HEK293 (cell line): ENCODE measurements around the gene SRC.

Source experiments
- CTCF ChIA-PET: fragments of 350-600 bp; formaldehyde crosslinking; extraction: SDS; loops from one replicate; lab custom pipeline; 2021; ENCODE audit warnings: antibody characterized with exemption; lab: Yijun Ruan, JAX
- POLR2A ChIA-PET: fragments of 300-600 bp; formaldehyde crosslinking; extraction: SDS; loops from one replicate; lab custom pipeline; 2020; ENCODE audit warnings: antibody characterized with exemption, inconsistent platforms; lab: Yijun Ruan, JAX
- H3K27ac ChIP-seq: fragments of 200-500 bp; sonication (Bioruptor generic); 2 replicates; pipeline ENCODE4 v1.5.1; 2014; ENCODE audit warnings: low read depth, low read length, control low read depth, inconsistent platforms; ENCODE audit errors: extremely low read depth
- H3K36me3 ChIP-seq, 2 experiments: fragments of 200-500 bp in 1 of 2; sonication (Bioruptor generic) in 1 of 2; 1 replicate in 1 of 2; 2 replicates in 1 of 2; pipeline ENCODE4 v1.5.1; 2014 to 2017; ENCODE audit warnings: inconsistent platforms in 2 of 2, low read length in 2 of 2; ENCODE audit not compliant: control insufficient read depth in 2 of 2, insufficient read depth in 1 of 2
- H3K4me1 ChIP-seq: fragments of 200-500 bp; sonication (Bioruptor generic); 2 replicates; pipeline ENCODE4 v1.5.1; 2014; ENCODE audit warnings: mild to moderate bottlenecking, low read length, inconsistent platforms; ENCODE audit not compliant: control insufficient read depth, insufficient read depth
- H3K4me3 ChIP-seq: 2 replicates; pipeline ENCODE4 v1.5.1; 2011; ENCODE audit warnings: low read depth, mild to moderate bottlenecking, control low read depth, low read length, moderate library complexity
- H3K9me3 ChIP-seq: fragments of 200-500 bp; sonication (Bioruptor generic); 2 replicates; pipeline ENCODE4 v1.5.1; 2014; ENCODE audit warnings: low read depth, low read length, inconsistent platforms; ENCODE audit not compliant: control insufficient read depth, insufficient read depth
- EGR2 ChIP-seq: fragments of 450-650 bp; formaldehyde crosslinking; IDR thresholded peaks from 2 replicates; pipeline ENCODE4 v1.5.1; 2016; ENCODE audit warnings: low read depth, missing biosample characterization, missing genetic modification characterization
- GLIS1 ChIP-seq: fragments of 450-650 bp; formaldehyde crosslinking; IDR thresholded peaks from 2 replicates; pipeline ENCODE4 v1.5.1; 2016; ENCODE audit warnings: missing biosample characterization, missing genetic modification characterization
- HOXD13 ChIP-seq: sonication (generic); formaldehyde crosslinking; IDR thresholded peaks from 2 replicates; pipeline ENCODE4 v1.8.0; 2022; ENCODE audit warnings: missing genetic modification reagents, borderline replicate concordance
- PRDM1 ChIP-seq: fragments of 450-650 bp; formaldehyde crosslinking; IDR thresholded peaks from 2 replicates; pipeline ENCODE4; 2016; ENCODE audit warnings: missing biosample characterization, missing genetic modification characterization
- REPIN1 ChIP-seq: fragments of 450-650 bp; formaldehyde crosslinking; IDR thresholded peaks from 2 replicates; pipeline ENCODE4 v1.5.1; 2017; ENCODE audit warnings: missing biosample characterization, missing genetic modification characterization, low read depth
- SP2 ChIP-seq: fragments of 450-650 bp; formaldehyde crosslinking; IDR thresholded peaks from 2 replicates; pipeline ENCODE4 v1.5.1; 2016; ENCODE audit warnings: missing biosample characterization, missing genetic modification characterization
- WT1 ChIP-seq: fragments of 450-650 bp; formaldehyde crosslinking; IDR thresholded peaks from 2 replicates; pipeline ENCODE4 v1.5.1; 2016; ENCODE audit warnings: missing biosample characterization, missing genetic modification characterization
- YY1 ChIP-seq: fragments of 450-650 bp; formaldehyde crosslinking; IDR thresholded peaks from 2 replicates; pipeline ENCODE4 v1.5.1; 2018; ENCODE audit warnings: missing biosample characterization, missing genetic modification characterization
- ZFHX2 ChIP-seq: fragments of 450-650 bp; formaldehyde crosslinking; conservative IDR thresholded peaks from 2 replicates; pipeline ENCODE4 v1.5.1; 2016; ENCODE audit warnings: missing biosample characterization, missing genetic modification characterization
- ZIC2 ChIP-seq: fragments of 450-650 bp; formaldehyde crosslinking; IDR thresholded peaks from 2 replicates; pipeline ENCODE4 v1.5.1; 2016; ENCODE audit warnings: missing biosample characterization, missing genetic modification characterization
- ZNF138 ChIP-seq: fragments of 450-650 bp; formaldehyde crosslinking; IDR thresholded peaks from 2 replicates; pipeline ENCODE4 v1.5.1; 2016; ENCODE audit warnings: missing biosample characterization, missing genetic modification characterization, borderline replicate concordance
- ZNF184 ChIP-seq: fragments of 450-650 bp; IDR thresholded peaks from 2 replicates; pipeline ENCODE4 v1.5.1; 2018; ENCODE audit warnings: missing biosample characterization, mild to moderate bottlenecking, missing genetic modification characterization
- ZNF274 ChIP-seq, 2 experiments: fragments of 200-500 bp in 1 of 2; fragments of 450-650 bp in 1 of 2; sonication (Bioruptor generic) in 1 of 2; formaldehyde crosslinking in 1 of 2; IDR thresholded peaks; 2 replicates each; pipeline versions ENCODE4 v1.5.1 to v1.6.1; 2014 to 2016; ENCODE audit warnings: borderline replicate concordance in 1 of 2, inconsistent platforms in 1 of 2, low read length in 1 of 2, missing biosample characterization in 1 of 2, missing genetic modification characterization in 1 of 2
- ZNF324 ChIP-seq: fragments of 450-650 bp; formaldehyde crosslinking; IDR thresholded peaks from 2 replicates; pipeline ENCODE4 v1.5.1; 2016; ENCODE audit warnings: missing biosample characterization, missing genetic modification characterization
- ZNF423 ChIP-seq: fragments of 450-650 bp; formaldehyde crosslinking; IDR thresholded peaks from 2 replicates; pipeline ENCODE4 v1.5.1; 2016; ENCODE audit warnings: missing biosample characterization, missing genetic modification characterization
- ZNF600 ChIP-seq: fragments of 450-650 bp; formaldehyde crosslinking; IDR thresholded peaks from 2 replicates; pipeline ENCODE4 v1.5.1; 2016; ENCODE audit warnings: missing biosample characterization, missing genetic modification characterization
- ZNF704 ChIP-seq: fragments of 450-650 bp; formaldehyde crosslinking; IDR thresholded peaks from 2 replicates; pipeline ENCODE4 v1.5.1; 2016; ENCODE audit warnings: missing biosample characterization, missing genetic modification characterization
- ZNF830 ChIP-seq: fragments of 450-650 bp; IDR thresholded peaks from 2 replicates; pipeline ENCODE4 v1.5.0; 2018; ENCODE audit warnings: missing biosample characterization, missing genetic modification characterization, low read depth, mild to moderate bottlenecking, moderate library complexity
- TF ChIP-seq, protein P1 (sequence below): fragments of 450-650 bp; formaldehyde crosslinking; IDR thresholded peaks from 2 replicates; pipeline ENCODE4 v1.5.1; 2016; ENCODE audit warnings: missing biosample characterization, missing genetic modification characterization
- TF ChIP-seq, protein P2 (sequence below): fragments of 450-650 bp; formaldehyde crosslinking; IDR thresholded peaks from 2 replicates; pipeline ENCODE4 v1.5.1; 2016; ENCODE audit warnings: missing biosample characterization, missing genetic modification characterization
- TF ChIP-seq, protein P3 (sequence below): fragments of 450-650 bp; formaldehyde crosslinking; IDR thresholded peaks from 2 replicates; pipeline ENCODE4 v1.5.1; 2017; ENCODE audit warnings: missing biosample characterization, missing genetic modification characterization

SRC gene

GRCh38 chr20:37419774-37420542, 74.0 kb downstream of the SRC start:
- POLR2A ChIA-PET, result no interaction called here

DNA sequence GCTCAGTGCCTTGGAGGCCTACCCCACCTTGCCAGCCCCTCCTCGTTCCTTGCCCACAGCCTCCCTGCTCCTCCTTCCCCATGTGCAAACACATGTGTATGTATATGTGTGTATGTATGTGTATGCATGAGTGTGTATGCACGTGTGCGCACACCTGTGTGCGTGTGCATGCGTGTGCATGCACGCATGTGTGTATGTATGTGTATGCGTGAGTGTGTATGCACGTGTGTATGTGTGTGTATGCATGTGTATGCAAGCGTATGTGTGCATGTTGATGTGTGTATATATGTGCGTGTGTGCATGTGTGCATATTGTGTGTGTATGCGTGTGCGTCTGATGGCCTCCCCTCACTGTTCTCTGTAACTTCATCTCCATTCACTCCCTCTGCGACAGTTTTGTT, 74.7 kb downstream of the SRC start:
- ChIA-PET CTCF (no interaction called here), POLR2A (no interaction called here)
- Histone ChIP-seq H3K27ac (no peak overlapping the region), H3K9me3 (no peaks in the 10 kb centered on the region), H3K4me3 (no peak overlapping the region), H3K36me3 (no peaks in the 10 kb centered on the region), H3K4me1 (no peaks in the 10 kb centered on the region)
- TF ChIP-seq ZNF423 (tag by site-specific recombination), result no peak

More at GRCh38 chr20:37419774-37420542, 74.0 kb downstream of the SRC start:
- TF ChIP-seq ZNF138 (tag by site-specific recombination) (no peak), GLIS1 (0 out of 2 replicates have a peak, but pooled peaks have one; percentile 8), SP2 (tag by site-specific recombination) (0 out of 2 replicates have a peak, but pooled peaks have one; percentile 7), YY1 (no peak)
- no peak overlapping the region for H3K27ac ChIP-seq
- H3K4me3 ChIP-seq, result no peak overlapping the region
- no peaks in the 10 kb centered on the region for H3K36me3 ChIP-seq
- H3K4me1 ChIP-seq, result no peaks in the 10 kb centered on the region
- no peaks in the 10 kb centered on the region for H3K9me3 ChIP-seq
- CTCF ChIA-PET, result no interaction called here

GRCh38 chr20:37421060-37421905, 75.3 kb downstream of the SRC start:
- no peak overlapping the region for H3K27ac ChIP-seq
- POLR2A ChIA-PET, result no interaction called here
- H3K4me1 ChIP-seq, result no peaks in the 10 kb centered on the region
- no peak overlapping the region for H3K4me3 ChIP-seq
- no peaks in the 10 kb centered on the region for H3K9me3 ChIP-seq
- TF ChIP-seq, protein P1, sequence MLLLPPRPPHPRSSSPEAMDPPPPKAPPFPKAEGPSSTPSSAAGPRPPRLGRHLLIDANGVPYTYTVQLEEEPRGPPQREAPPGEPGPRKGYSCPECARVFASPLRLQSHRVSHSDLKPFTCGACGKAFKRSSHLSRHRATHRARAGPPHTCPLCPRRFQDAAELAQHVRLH (tag by site-specific recombination), result no peak
- peak; percentile 31; the same call in 1 of the 2 replicates for TF ChIP-seq ZIC2
- 0 out of 2 replicates have a peak, but pooled peaks have one; percentile 34 for TF ChIP-seq ZNF600 (tag by site-specific recombination)
- TF ChIP-seq GLIS1, result 0 out of 2 replicates have a peak, but pooled peaks have one; percentile 23
- TF ChIP-seq, all 188 proteins: peak for 3
- no peaks in the 10 kb centered on the region for H3K36me3 ChIP-seq
- CTCF ChIA-PET, result no interaction called here

DNA sequence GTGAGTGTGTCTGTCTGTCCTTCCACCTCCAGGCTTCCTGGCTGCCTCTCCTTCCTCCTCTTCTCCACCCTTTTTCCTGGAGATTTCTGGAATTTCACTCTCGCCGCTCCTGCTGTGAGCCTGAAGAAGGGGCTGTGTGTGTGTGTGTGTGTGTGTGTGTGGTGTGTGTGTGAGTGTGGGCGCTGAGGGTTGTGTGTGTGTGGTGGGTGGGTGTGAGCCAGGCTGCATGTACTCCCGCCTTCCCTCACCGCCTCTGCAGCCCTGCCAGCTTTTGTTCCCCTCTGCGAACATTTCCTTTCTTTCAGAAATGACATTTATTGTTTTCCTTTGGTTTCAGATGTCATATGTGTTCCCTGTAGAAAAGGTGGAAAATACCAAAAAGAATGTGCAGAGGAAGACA, 76.0 kb downstream of the SRC start:
- POLR2A ChIA-PET, result no interaction called here

More for the DNA sequence above, 76.0 kb downstream of the SRC start:
- Histone ChIP-seq H3K9me3 (no peaks in the 10 kb centered on the region), H3K36me3 (no peaks in the 10 kb centered on the region), H3K27ac (no peak overlapping the region), H3K4me1 (no peaks in the 10 kb centered on the region), H3K4me3 (no peak overlapping the region)
- TF ChIP-seq, protein P2, sequence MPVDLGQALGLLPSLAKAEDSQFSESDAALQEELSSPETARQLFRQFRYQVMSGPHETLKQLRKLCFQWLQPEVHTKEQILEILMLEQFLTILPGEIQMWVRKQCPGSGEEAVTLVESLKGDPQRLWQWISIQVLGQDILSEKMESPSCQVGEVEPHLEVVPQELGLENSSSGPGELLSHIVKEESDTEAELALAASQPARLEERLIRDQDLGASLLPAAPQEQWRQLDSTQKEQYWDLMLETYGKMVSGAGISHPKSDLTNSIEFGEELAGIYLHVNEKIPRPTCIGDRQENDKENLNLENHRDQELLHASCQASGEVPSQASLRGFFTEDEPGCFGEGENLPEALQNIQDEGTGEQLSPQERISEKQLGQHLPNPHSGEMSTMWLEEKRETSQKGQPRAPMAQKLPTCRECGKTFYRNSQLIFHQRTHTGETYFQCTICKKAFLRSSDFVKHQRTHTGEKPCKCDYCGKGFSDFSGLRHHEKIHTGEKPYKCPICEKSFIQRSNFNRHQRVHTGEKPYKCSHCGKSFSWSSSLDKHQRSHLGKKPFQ (tag by site-specific recombination), result peak; percentile 47
- TF ChIP-seq ZNF830 (tag by site-specific recombination) (no peak), EGR2 (tag by site-specific recombination) (peak; percentile 99), ZNF704 (no peak), WT1 (no peak), ZFHX2 (peak; percentile 100), ZNF324 (tag by site-specific recombination) (no peak), PRDM1 (tag by site-specific recombination) (peak; percentile 68), HOXD13 (CRISPR knock-in tag) (no peak), REPIN1 (tag by site-specific recombination) (no peak), ZNF274 (IDR thresholded peaks at IDR 0.05; ENCODE audit: low read length) (no peak), ZNF274 (tag by site-specific recombination; IDR thresholded peaks at IDR 0.05; ENCODE audit: borderline replicate concordance) (no peak), ZNF184 (no peak)
- TF ChIP-seq, protein P3, sequence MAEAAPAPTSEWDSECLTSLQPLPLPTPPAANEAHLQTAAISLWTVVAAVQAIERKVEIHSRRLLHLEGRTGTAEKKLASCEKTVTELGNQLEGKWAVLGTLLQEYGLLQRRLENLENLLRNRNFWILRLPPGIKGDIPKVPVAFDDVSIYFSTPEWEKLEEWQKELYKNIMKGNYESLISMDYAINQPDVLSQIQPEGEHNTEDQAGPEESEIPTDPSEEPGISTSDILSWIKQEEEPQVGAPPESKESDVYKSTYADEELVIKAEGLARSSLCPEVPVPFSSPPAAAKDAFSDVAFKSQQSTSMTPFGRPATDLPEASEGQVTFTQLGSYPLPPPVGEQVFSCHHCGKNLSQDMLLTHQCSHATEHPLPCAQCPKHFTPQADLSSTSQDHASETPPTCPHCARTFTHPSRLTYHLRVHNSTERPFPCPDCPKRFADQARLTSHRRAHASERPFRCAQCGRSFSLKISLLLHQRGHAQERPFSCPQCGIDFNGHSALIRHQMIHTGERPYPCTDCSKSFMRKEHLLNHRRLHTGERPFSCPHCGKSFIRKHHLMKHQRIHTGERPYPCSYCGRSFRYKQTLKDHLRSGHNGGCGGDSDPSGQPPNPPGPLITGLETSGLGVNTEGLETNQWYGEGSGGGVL (tag by site-specific recombination), result peak; percentile 64
- CTCF ChIA-PET, result no interaction called here
